ENCODE measurements around the gene ZBTB20.

DNA sequence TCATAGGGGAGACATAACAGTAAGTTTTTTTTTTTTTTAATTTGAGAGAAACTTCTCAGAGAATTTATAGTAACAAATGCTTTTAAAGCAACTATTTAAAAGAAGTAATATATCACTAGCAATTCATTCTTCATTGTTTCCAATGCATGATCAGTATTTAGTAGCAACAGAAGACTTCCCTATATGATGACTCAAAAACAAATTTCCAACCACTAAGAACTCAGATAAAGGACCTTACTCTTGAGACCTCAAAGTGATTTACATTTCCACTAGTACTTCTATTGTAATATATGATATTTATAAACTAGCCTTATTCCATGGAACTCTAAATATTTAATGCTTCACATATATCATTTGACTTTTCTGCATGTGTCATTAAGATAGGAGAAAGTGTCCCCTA lies 356.3 kb downstream of the ZBTB20 start:
- TF ChIP-seq, protein P1, sequence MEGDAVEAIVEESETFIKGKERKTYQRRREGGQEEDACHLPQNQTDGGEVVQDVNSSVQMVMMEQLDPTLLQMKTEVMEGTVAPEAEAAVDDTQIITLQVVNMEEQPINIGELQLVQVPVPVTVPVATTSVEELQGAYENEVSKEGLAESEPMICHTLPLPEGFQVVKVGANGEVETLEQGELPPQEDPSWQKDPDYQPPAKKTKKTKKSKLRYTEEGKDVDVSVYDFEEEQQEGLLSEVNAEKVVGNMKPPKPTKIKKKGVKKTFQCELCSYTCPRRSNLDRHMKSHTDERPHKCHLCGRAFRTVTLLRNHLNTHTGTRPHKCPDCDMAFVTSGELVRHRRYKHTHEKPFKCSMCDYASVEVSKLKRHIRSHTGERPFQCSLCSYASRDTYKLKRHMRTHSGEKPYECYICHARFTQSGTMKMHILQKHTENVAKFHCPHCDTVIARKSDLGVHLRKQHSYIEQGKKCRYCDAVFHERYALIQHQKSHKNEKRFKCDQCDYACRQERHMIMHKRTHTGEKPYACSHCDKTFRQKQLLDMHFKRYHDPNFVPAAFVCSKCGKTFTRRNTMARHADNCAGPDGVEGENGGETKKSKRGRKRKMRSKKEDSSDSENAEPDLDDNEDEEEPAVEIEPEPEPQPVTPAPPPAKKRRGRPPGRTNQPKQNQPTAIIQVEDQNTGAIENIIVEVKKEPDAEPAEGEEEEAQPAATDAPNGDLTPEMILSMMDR (IDR thresholded peaks at IDR 0.05): no peak
- no peak for TF ChIP-seq EP300 (IDR thresholded peaks at IDR 0.05)
